ENCODE results near the gene INSRR.

Gene INSRR

GRCh38 chr1:156795374-156795733, 63.6 kb downstream of the INSRR start:
- Histone ChIP-seq H3K36me3 (ENCODE audit: control insufficient read depth in 2 of 2, insufficient read depth in 2 of 2, low read length in 2 of 2) (peaks cover 69 to 73% of the 10 kb centered on the region in 2 donors), H3K4me1 (ENCODE audit: control insufficient read depth, insufficient read depth, low read length) (no peaks in the 10 kb centered on the region), H3K9me3 (ENCODE audit: control insufficient read depth in 2 of 2, low read length in 2 of 2) (no peaks in the 10 kb centered on the region), H3K9ac (ENCODE audit: low read length in 2 of 2) (no peak overlapping the region), H3K27me3 (ENCODE audit: control insufficient read depth in 1 of 2, insufficient read depth in 2 of 2, low read length in 2 of 2) (no peaks in the 10 kb centered on the region), H3K4me3 (ENCODE audit: low read length in 2 of 2) (no peak overlapping the region), H3K27ac (ENCODE audit: low read length) (no peak overlapping the region)

- H3K4me3 ChIP-seq (ENCODE audit: low read length in 2 of 2), result no peak overlapping the region
- H3K27me3 ChIP-seq (ENCODE audit: control insufficient read depth in 1 of 2, insufficient read depth in 2 of 2, low read length in 2 of 2), result no peaks in the 10 kb centered on the region
- H3K4me1 ChIP-seq (ENCODE audit: control insufficient read depth, insufficient read depth, low read length), result no peaks in the 10 kb centered on the region
- no peak overlapping the region for H3K9ac ChIP-seq (ENCODE audit: low read length in 2 of 2)
- H3K36me3 ChIP-seq (ENCODE audit: control insufficient read depth in 2 of 2, insufficient read depth in 2 of 2, low read length in 2 of 2), result peaks cover 69 to 70% of the 10 kb centered on the region in 2 donors
- H3K27ac ChIP-seq (ENCODE audit: low read length), result no peak overlapping the region
- no peaks in the 10 kb centered on the region for H3K9me3 ChIP-seq (ENCODE audit: control insufficient read depth in 2 of 2, low read length in 2 of 2)
Measured at GRCh38 chr1:156794506-156795373, 64.2 kb downstream of the INSRR start.

All from stomach smooth muscle (tissue), 2 donors.